GM12891 (cell line): ENCODE results near the gene KCNH5.

Source experiments
- POLR2A ChIP-seq: IDR thresholded peaks from 2 replicates; pipeline ENCODE4 v1.6.1; 2011; ENCODE audit warnings: low read depth, low read length, control low read depth
- POLR2AphosphoS5 ChIP-seq: IDR thresholded peaks from 2 replicates; pipeline ENCODE4 v1.6.1; 2011; ENCODE audit warnings: low read depth, low read length, control low read depth
- POU2F2 ChIP-seq: IDR thresholded peaks from 2 replicates; pipeline ENCODE4 v1.6.1; 2011; ENCODE audit warnings: low read depth, mild to moderate bottlenecking, control low read depth, low read length, moderate library complexity
- TAF1 ChIP-seq: IDR thresholded peaks from 2 replicates; pipeline ENCODE4 v1.6.1; 2011; ENCODE audit warnings: low read depth, low read length, control low read depth

- TF ChIP-seq TAF1: no peak
- no peak for TF ChIP-seq POLR2AphosphoS5
- no peak for TF ChIP-seq POLR2A
- no peak for TF ChIP-seq POU2F2
Observed at GRCh38 chr14:62768753-62769152, 276.5 kb downstream of the KCNH5 start.
